Measurements from ENCODE around the gene KCTD10. TPM values are rescaled to one million over a fixed set of nuclear protein-coding genes. Genes with fewer than 3 reads are reported as not detected.
"Not testable (repeated sequence)": the region's sequence is repeated elsewhere in the genome, so short reads cannot be mapped to it uniquely, and the experiment has no call there.

KCTD10 gene
- polyA plus RNA-seq, 1 donor: 26.3 TPM

GRCh38 chr12:109423392-109423791 lies 53.7 kb downstream of the KCTD10 start:
- no peaks in the 10 kb centered on the region for H3K4me1 ChIP-seq (ENCODE audit: control insufficient read depth, insufficient read depth, low read length)
- 79% methylated on average over 3 of the region's 9 CpGs for WGBS (ENCODE audit: insufficient coverage, low lambda C conversion rate)
- H3K27ac ChIP-seq (ENCODE audit: low read length): no peak overlapping the region
- H3K27me3 ChIP-seq (ENCODE audit: control insufficient read depth, insufficient read depth, low read length): no peaks in the 10 kb centered on the region
- no peak overlapping the region for H3K4me3 ChIP-seq (ENCODE audit: low read length)
- no peaks in the 10 kb centered on the region for H3K36me3 ChIP-seq (ENCODE audit: control insufficient read depth, insufficient read depth, low read length)
- DNase-seq: no peak
- H3K9me3 ChIP-seq (ENCODE audit: control insufficient read depth, low read depth, low read length): no peaks in the 10 kb centered on the region

GRCh38 chr12:109422251-109422650 lies 54.8 kb downstream of the KCTD10 start:
- no peak overlapping the region for H3K27ac ChIP-seq (ENCODE audit: low read length)
- no peaks in the 10 kb centered on the region for H3K9me3 ChIP-seq (ENCODE audit: control insufficient read depth, low read depth, low read length)
- no CpG with 5 or more reads among the region's 10 CpGs for WGBS (ENCODE audit: insufficient coverage, low lambda C conversion rate)

GRCh38 chr12:109421355-109422087 lies 55.6 kb downstream of the KCTD10 start:
- WGBS (ENCODE audit: insufficient coverage, low lambda C conversion rate): no CpG with 5 or more reads among the region's 8 CpGs

More at GRCh38 chr12:109422251-109422650, 54.8 kb downstream of the KCTD10 start:
- Histone ChIP-seq H3K4me1 (ENCODE audit: control insufficient read depth, insufficient read depth, low read length) (no peaks in the 10 kb centered on the region), H3K27me3 (ENCODE audit: control insufficient read depth, insufficient read depth, low read length) (no peaks in the 10 kb centered on the region), H3K36me3 (ENCODE audit: control insufficient read depth, insufficient read depth, low read length) (no peaks in the 10 kb centered on the region), H3K4me3 (ENCODE audit: low read length) (no peak overlapping the region)
- no peak for DNase-seq

GRCh38 chr12:109418848-109419480 lies 58.1 kb downstream of the KCTD10 start:
- Histone ChIP-seq H3K4me1 (ENCODE audit: control insufficient read depth, insufficient read depth, low read length) (no peaks in the 10 kb centered on the region), H3K4me3 (ENCODE audit: low read length) (no peak overlapping the region), H3K36me3 (ENCODE audit: control insufficient read depth, insufficient read depth, low read length) (no peaks in the 10 kb centered on the region), H3K9me3 (ENCODE audit: control insufficient read depth, low read depth, low read length) (no peaks in the 10 kb centered on the region), H3K27ac (ENCODE audit: low read length) (no peak overlapping the region), H3K27me3 (ENCODE audit: control insufficient read depth, insufficient read depth, low read length) (no peaks in the 10 kb centered on the region)
- no peak for DNase-seq
- WGBS (ENCODE audit: insufficient coverage, low lambda C conversion rate): 83% methylated on average over 1 of the region's 4 CpGs

More at GRCh38 chr12:109421355-109422087, 55.6 kb downstream of the KCTD10 start:
- Histone ChIP-seq H3K4me1 (ENCODE audit: control insufficient read depth, insufficient read depth, low read length) (no peaks in the 10 kb centered on the region), H3K36me3 (ENCODE audit: control insufficient read depth, insufficient read depth, low read length) (no peaks in the 10 kb centered on the region), H3K27ac (ENCODE audit: low read length) (no peak overlapping the region), H3K27me3 (ENCODE audit: control insufficient read depth, insufficient read depth, low read length) (no peaks in the 10 kb centered on the region), H3K4me3 (ENCODE audit: low read length) (no peak overlapping the region), H3K9me3 (ENCODE audit: control insufficient read depth, low read depth, low read length) (no peaks in the 10 kb centered on the region)
- DNase-seq: no peak

- H3K4me1 ChIP-seq (ENCODE audit: control insufficient read depth, insufficient read depth, low read length); H3K4me3 ChIP-seq (ENCODE audit: low read length); H3K36me3 ChIP-seq (ENCODE audit: control insufficient read depth, insufficient read depth, low read length); H3K9me3 ChIP-seq (ENCODE audit: control insufficient read depth, low read depth, low read length); H3K27me3 ChIP-seq (ENCODE audit: control insufficient read depth, insufficient read depth, low read length); DNase-seq; H3K27ac ChIP-seq (ENCODE audit: low read length): not testable (repeated sequence)
- WGBS (ENCODE audit: insufficient coverage, low lambda C conversion rate): no CpG with 5 or more reads among the region's 4 CpGs
Measured at GRCh38 chr12:109406147-109406546, 71.0 kb downstream of the KCTD10 start.

- not testable (repeated sequence) for DNase-seq; H3K4me3 ChIP-seq (ENCODE audit: low read length); H3K36me3 ChIP-seq (ENCODE audit: control insufficient read depth, insufficient read depth, low read length); H3K4me1 ChIP-seq (ENCODE audit: control insufficient read depth, insufficient read depth, low read length); H3K9me3 ChIP-seq (ENCODE audit: control insufficient read depth, low read depth, low read length); H3K27ac ChIP-seq (ENCODE audit: low read length); H3K27me3 ChIP-seq (ENCODE audit: control insufficient read depth, insufficient read depth, low read length)
- WGBS (ENCODE audit: insufficient coverage, low lambda C conversion rate): no CpG with 5 or more reads among the region's 2 CpGs
Measured at GRCh38 chr12:109404841-109405240, 72.3 kb downstream of the KCTD10 start.

Other genes starting within 250 kb of the KCTD10 start
- gene FOXN4, start 168.0 kb downstream of the KCTD10 start, polyA plus RNA-seq: 0.10 TPM
- gene MYO1H, start 129.4 kb downstream of the KCTD10 start, polyA plus RNA-seq: 1.0 TPM
- 31.8 TPM for gene UBE3B, start 334 bp upstream of the KCTD10 start, polyA plus RNA-seq
- gene MMAB, start 96.2 kb upstream of the KCTD10 start, polyA plus RNA-seq: 30.3 TPM
- gene MVK, start 96.5 kb upstream of the KCTD10 start, polyA plus RNA-seq: 15.8 TPM
- gene FAM222A, start 236.5 kb upstream of the KCTD10 start, polyA plus RNA-seq: 6.3 TPM